HG02943 (cell line): ENCODE results near the gene FAM83G.
"Not testable (repeated sequence)": the region's sequence is repeated elsewhere in the genome, so short reads cannot be mapped to it uniquely, and the experiment has no call there.

Source experiments
- ATAC-seq: cut with Tn5 transposase; IDR thresholded peaks from one replicate; pipeline ENCODE4 v1.9.1; 2021; ENCODE audit warnings: mild to moderate bottlenecking, low read depth, moderate library complexity; ENCODE audit not compliant: unreplicated experiment

Gene FAM83G

GRCh38 chr17:18933102-18934058 is 71.2 kb downstream of the FAM83G start:
- ATAC-seq = no peak

DNA sequence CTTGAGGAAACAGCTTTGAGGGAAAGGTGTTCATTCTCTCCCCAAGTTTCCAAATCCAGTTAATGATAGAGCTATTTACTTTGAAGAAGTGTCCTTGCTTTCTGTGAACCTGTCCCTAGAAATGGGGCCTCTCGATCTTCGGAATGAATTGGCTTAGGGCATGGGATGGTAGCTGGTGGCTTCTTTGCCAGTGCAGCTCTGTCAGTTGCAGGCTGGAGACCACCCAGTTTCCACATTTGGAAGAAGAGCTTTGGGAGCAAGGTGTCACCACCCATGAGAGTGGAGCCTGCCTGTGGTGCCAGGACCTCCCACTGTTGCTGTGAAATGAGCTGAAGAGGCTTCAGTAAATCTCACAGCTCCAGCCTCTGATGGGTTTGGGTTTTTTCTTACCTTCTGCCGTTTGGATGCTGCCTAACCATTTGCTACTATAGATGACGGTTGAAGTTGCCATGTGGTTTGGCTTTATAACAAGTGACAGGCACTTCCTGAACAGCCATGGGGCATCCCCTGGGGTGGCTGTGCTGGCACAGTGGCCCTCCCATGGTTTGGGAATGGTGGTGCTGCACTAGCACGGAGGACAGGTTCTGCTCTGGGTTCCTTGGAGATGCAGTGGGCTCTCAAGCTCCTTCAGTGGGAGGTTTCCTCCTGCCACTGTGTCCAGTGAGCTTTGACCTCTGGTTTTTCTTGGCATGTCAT is 72.1 kb downstream of the FAM83G start:
- ATAC-seq = no peak

DNA sequence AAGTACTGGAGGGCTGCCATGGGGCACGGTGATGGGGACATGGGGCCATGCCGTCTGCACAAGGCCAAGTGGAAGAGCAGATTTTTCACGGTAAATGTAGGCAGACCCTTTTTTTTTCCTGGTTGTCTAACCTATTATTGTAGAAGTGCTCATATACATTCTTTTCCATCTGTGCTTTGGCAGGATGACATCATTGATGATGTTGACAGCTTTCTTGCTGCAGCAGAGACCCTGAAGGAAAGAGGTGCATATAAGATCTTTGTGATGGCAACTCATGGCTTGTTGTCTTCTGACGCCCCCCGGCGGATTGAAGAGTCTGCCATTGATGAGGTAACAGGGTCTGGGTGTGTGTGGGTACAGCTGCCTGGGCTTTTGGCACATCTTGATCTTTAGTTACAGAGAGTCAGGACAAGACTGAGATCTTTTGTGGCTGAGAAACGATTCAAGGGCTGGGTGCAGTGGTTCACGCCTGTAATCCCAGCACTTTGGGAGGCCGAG is 75.9 kb downstream of the FAM83G start:
- ATAC-seq = no peak

- ATAC-seq = no peak
These were observed 79.4 kb downstream of the FAM83G start for GRCh38 chr17:18925187-18925586.

DNA sequence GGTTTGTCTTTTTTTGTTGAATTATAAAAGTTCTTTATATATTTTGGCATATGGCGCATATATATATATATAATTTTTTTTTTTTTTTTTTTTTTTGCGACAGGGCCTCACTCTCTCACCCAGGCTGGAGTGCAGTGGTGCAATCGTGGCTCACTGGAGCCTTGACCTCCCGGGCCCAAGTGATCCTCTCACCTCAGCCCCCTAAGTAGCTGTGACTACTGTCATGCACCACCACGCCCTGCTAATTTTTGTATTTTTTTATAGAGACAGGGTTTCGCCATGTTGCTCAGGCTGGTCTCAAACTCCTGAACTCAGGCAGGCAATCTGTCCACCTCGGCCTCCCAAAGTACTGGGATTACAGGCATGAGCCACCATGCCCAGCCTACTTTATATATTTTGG is 82.0 kb downstream of the FAM83G start:
- ATAC-seq = not testable (repeated sequence)

DNA sequence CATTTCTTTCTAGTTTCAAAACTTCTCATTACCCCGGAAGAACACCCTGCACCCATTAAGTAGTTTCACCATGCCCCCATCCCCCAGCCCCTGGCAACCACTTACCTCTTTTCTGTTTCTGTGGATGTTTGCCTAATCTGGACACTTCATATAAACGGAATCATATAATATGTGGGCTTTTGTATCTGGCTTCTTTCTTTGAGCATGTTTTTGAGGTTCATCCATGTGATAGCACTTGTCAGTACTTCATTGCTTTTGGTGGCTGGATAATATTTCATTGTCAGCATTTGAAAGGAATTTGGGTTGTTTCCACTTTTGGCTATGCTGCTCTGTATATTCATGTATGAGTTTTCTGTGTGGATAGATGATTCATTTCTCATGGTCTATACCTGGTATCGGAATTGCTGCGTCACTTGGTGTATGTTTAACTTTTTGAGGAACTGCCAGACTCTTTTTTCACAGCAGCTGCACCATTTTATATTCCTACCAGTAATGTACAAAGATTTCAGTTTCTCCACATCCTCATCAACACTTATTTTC is 82.6 kb downstream of the FAM83G start:
- peak; percentile 58 for ATAC-seq

- no peak for ATAC-seq
These were observed 83.1 kb downstream of the FAM83G start for GRCh38 chr17:18921485-18921884.

DNA sequence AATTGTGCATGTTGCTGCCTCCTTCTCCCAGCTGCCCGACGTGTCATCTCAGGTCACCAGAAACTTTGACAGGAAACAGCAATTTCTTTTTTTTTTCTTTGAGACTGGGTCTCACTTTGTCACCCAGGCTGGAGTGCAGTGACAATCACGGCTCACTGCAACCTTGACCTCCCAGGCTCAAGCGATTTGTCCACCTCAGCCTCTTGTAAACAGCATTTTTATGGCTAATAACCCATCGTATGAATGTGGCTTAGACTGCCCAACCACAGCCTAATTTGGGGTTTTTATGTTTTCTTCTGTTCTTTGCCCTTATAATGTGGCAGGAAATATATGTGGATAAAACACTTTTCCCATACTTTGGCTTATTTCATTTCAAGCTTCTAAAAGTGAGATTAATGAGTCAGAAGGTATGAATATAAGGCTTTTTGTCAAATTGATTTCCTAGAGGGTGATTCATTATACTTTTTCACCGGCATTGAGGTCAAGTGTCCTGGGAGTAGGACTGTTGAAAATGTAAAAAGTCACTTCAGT is 83.6 kb downstream of the FAM83G start:
- ATAC-seq = no peak

DNA sequence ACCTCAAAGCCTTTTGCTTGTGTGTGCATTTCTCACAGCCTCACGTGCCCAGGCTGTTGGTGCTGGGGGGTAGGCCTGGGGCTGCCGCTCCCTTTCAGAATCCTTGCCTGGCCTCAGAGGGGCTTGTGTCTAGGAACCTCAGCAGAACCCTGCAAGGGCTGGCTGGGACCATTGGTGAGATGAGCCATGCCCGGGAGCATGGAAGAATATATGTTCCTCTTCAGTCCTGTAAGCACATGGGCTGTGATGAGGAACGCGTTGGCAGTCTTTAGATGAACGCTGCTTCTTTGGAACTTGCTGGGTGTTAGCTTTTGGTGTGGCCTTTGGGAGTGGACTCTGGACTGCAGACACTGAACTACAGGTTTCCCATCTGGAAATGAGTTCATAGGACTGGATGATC is 84.6 kb downstream of the FAM83G start:
- no peak for ATAC-seq
